GM08714 (cell line): ENCODE measurements around the gene ELMOD3.
A peak's percentile ranks its signal among the peaks of the same experiment; 100 is the strongest.

Experiments
- H3K4me3 ChIP-seq: fragments of 200-500 bp; sonication (Bioruptor generic); 2 replicates; pipeline ENCODE4 v1.5.1; 2014; ENCODE audit warnings: mild to moderate bottlenecking, low read length, inconsistent platforms
- ZNF274 ChIP-seq: IDR thresholded peaks from 2 replicates; pipeline ENCODE4 v1.6.1; 2012; ENCODE audit warnings: mild to moderate bottlenecking, low read depth, low read length

The ELMOD3 gene

DNA sequence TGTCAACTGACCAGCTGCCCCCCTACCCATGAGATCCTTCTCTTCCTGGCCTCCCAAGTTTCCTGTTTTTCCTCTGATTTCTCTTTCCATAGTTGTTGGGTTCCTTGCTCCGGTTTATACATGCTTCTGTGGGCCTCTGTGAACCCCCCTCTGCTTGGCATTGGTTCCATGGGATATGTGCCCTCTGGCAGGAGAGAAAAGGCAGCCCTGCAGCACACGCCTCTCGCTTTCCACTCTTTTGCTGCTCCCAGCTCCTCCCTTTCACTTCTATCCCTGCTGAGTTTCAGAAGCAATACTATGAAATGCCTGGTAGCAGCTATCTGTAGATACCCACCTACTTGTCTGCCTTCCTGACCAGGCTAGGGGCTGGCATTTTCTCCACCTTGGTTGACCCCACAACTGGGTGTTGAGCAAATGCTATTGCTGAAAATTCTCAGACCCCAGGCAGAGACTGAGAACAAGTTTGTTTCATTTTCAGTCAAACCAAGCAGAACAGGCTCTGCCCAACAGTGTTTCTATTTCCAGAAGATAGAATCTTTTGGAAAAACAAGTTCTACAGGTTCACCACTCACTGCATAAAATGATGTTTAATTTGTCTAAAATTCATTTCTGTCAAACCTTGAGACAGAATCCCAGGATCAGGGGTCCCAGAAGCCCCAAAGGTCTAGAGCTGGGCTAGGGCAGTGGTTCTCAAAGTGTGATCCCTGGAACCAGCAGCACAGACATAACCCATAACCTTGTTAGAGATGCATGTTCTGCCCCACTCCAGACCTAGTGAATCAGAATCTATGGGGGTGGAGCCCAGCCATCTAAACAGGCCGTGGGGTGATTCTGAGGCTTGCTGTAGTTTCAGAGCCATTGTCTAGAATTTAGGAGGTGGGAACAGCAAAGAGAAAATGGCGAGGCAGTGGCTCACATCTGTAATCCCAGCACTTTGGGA lies 42.2 kb downstream of the ELMOD3 start:
- H3K4me3 ChIP-seq: no peak overlapping the region
- no peak for TF ChIP-seq ZNF274

DNA sequence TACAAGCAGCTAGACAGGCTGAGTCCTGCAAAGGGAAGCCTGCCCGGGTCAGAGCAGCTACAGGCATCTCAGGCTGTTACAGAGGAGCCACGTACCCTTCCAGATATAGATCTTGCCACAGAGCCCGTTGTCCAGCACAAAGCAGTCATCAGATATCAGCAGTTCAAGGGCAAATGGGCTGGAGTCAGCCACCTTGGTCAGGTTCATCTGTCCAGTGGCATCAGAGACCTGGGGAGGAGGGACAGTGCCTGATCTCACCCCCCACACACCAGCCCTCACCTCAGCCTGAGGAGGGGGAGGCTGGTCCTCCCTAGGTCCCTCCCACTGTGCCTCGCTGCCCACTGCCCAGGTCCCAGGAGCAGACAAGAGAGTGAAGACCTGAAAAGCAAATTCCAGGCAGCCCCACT lies 43.4 kb downstream of the ELMOD3 start:
- no peak overlapping the region for H3K4me3 ChIP-seq
- TF ChIP-seq ZNF274: no peak

DNA sequence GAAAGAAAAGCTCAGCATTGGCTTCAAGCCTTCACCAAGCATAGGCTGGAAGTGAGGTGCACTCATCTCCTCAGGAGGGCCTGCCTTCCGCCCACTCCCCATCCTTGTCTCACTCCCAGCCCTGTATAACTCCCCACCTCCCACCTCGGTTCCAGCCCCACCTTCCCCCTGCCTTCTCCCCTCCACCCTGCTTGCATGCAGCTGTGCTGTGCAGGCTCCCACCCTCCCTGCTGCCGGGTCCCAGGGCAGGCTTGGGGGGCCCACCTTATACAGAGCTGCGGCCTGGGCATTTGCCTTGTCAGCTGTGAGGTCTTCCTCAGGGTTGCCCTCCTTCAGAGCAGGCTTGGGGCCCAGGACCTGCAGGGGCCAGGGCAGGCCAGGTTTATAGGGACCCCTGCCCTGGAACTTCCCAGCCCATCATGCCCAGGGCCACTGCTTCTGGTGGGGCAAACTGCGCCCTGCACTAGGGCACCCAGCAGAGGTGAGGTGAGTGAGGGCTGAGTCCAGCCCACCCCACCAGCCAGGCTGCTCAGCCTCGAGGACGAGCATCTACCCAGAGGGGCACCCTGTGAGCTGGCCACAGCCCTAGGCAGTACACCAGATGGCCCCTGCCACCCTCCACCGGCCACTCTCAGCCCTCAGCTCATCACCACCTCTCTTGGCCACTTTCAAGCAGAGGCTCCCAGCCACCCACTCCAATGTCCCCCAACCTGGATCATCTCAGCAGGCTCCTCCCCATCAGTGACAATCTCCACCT lies 44.0 kb downstream of the ELMOD3 start:
- no peak for TF ChIP-seq ZNF274
- no peak overlapping the region for H3K4me3 ChIP-seq

DNA sequence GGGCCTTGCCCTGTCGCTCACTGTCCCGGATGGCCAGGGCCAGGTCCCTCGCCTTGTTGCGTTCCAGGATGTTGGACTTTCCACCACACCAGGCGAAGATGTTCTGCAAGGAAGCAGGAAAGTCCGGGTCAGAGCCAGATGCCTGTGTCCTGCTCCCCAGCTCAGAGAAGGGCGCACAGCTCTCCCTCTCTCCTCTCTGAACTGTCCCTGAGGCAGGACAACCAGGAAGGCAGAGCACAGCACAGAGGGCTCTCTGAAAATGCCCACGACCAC lies 44.5 kb downstream of the ELMOD3 start:
- no peak for TF ChIP-seq ZNF274
- no peak overlapping the region for H3K4me3 ChIP-seq

DNA sequence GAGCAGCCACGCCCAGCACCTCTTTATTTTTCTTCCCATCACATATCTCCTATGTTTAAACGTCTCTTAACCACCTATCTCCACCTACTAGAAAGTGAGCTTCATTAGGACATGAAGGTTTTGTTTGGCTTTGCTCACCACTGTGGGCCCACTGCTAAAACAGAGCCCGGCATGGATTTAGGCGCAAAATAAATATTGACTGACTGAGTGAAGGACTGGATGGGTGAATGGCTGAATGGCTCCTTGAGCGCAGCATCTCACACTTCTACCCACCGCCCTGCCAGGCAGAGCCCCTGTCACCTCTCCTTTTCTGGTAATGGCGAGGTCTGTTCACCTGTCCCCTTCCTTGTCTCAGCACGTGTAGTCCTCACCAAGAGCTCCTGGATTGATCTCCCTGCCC lies 45.5 kb downstream of the ELMOD3 start:
- TF ChIP-seq ZNF274: no peak
- no peak overlapping the region for H3K4me3 ChIP-seq

DNA sequence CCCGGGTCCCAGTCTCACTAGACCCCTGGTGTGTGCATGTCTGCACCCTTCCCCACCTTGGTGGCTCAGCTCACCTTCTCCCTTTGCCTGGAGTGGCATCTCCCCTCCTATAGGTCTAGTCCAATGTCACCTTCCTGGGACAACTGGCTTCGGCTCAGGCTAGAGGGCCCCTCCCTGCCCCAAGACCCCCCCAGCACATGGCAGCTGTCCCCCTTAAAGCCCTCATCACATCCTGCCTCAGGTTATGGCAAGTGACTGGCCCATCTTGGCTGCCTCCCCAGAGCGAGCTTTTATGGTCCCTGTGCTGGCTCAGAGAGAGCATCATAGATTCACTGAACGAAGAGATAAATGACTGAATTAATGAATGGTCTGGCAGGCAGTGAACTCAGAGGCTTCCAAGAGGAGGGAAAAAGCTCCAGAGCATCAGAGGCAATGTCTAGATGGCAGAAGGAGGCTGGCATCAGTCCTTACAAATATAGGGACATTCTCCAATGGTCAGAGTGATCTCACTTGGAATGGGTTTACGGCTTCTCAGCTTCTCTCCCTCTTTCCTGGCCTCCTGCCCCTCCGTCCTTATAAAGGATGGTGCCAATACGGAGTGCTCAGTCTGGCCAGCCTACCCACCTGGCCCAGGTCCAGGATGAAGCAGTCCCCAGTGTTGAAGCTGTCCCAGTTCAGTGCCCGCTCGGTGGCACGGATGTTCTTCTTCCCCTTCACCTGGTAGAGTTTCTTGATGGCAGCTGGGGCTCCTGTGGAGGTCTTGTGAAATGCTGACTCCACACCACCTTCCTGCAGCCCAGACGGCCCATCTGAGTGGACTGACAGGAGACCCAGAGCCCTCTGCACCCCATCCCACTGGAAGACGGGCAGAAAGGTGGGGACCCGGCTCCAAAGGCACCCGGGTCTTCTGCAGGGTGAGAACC lies 46.2 kb downstream of the ELMOD3 start:
- no peak overlapping the region for H3K4me3 ChIP-seq
- no peak for TF ChIP-seq ZNF274

DNA sequence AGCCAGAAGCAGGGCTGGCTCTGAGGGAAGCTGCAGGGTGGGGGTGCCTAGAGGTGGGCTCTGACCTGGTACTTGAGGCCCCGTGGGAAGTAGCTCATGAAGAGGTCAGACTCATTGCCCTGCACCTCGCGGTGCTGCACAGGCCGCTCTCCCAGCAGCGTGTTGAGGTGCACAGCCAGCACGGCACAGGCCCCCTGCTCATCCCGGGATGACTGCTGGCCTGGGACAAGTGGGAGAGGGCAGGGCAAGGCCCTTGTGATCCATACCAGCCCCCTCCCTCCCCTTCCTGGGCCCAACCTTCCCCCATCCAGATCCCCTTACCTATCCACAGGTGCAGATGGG lies 46.9 kb downstream of the ELMOD3 start:
- no peak overlapping the region for H3K4me3 ChIP-seq
- no peak for TF ChIP-seq ZNF274

DNA sequence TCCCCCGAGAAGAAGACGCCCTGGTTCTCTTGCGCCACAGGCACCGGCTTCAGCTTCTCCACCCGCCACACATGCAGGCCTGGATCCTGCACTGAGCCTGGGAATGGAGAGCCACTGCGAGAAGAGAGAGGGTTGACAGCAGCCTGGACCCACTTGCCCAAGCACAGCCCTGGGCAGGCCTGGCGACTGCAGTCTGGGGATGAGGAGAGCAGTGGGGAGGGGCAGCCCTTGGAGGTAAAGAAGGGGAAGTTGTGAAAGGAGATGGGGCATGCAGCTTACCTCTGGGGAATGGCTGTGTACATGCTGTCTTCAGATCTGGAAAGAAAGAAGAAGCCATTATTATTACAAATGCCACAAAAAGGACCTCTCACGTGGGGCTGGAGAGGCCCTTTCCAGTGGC lies 47.3 kb downstream of the ELMOD3 start:
- no peak for TF ChIP-seq ZNF274
- H3K4me3 ChIP-seq: no peak overlapping the region

DNA sequence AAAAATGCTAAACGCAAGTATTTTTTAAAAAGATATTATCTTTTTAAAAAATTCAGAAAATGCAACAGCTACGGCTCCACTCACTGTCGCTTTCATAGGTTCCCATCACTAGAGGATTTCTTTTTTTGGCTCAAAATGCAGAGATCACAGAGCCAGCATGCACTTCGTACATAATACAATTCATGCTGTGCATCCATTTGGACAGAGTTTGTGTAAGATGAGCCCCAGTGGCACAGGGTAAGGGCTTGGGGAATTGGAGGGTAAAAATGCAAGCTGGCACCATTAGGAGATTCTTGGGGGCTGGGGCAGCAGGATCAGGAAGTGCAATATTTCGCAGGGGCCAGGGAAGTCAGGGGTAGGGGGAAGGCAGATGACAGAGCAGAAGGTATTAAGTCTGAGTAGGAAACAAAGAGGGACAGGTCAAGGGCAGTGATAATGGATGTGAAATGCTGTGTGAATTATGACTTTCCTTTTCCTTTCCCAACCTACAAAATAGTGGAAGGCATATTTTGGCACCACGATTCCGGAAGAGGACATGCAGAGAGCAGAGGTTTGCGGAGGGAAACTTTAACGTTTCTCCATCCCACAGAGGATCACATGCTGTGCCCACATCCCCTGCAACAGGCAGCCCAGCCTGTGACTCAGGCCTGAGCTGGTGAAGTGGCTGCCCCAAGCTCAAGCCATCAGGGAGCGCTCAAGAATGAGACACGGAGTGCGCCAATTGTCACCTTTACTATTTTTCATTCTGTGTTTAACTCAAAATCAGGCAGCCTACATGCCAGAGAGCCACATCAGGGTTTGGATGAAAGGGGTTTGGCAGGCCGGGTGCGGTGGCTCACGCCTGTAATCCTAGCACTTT lies 50.9 kb downstream of the ELMOD3 start:
- no peak for TF ChIP-seq ZNF274
- H3K4me3 ChIP-seq: no peak overlapping the region; the same call in 1 of the 2 replicates

DNA sequence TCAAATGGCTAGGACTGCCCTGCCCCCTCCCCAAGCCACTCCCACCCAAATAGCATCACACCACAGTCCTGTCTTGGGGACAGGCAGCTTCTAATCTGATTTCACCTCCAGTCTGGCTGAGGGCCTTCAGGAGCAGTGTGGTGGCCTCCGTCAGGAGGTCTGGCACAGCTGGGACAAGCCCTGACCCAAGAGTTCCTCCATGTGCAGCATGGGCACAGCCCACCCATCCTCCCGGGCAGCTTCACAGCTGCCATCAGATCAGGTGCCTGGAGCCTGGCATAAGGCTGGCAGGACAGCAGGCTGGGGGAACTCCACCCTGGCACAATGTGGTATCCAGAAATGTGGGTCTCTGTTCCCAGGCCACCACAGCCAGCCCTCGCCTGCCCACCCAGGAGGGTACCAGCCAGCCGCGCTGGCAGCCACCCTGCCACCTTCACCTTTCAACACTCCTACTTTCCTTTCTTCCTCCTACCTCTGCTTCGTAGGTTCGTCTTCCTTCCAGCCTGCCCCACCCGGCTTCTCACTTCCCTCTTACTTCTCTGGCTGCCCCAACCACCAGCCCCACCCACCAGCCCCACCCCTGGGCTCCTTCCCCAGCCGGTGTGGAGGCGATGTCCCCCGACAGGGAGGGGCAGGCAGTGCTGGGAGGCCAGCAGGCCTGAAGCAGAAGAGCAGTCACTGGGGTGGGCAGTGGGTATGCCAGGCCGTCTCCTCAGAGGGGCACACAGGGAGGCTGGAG lies 55.4 kb downstream of the ELMOD3 start, which contains the start of gene CAPG:
Gene CAPG, minus strand, starts transcription at position 522 of the 739 bp plus-strand sequence. CDS start 8,221 bp downstream, outside the sequence.
- H3K4me3 ChIP-seq: peak within 1 kb of the TSS; percentile 19; the same call in 1 of the 2 replicates
- no peak for TF ChIP-seq ZNF274

DNA sequence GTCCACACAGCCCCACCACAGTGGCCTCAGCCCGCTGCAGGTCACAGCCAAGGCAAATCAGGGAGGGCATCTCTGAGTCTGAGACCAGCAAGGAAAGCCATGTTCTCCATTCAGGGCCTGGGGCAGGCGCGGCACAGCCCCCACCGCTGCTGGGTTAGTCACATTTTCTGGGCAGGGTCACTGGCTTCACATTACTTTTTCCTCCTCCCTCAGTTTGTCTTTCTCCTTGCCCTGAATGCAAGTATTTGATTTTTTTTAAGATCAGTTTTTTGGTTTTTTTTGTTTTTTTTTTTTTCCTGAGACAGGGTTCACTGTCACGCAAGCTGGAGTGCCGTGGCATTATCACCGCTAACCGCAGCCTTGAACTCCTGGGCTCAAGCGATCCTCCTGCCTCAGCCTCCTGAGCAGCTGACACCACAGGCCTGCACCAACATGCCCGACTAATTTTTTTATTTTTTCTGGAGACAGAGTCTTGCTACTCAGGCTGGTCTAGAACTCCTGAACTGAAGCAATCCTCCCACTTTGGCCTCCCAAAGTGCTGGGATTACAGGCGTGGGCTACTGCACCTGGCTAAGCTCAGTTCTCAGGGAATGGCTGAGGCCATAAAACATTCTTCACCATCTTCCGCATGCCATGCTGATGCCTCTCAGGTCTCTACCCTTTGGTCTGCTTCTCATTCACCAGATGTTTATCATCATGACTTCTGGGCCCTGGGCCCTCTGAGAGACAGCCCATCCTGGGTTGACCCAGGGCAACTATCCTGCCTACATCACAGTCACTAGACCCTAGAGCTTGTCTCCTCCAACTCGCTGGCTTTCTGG lies 56.2 kb downstream of the ELMOD3 start:
- TF ChIP-seq ZNF274: no peak
- H3K4me3 ChIP-seq: no peak overlapping the region

DNA sequence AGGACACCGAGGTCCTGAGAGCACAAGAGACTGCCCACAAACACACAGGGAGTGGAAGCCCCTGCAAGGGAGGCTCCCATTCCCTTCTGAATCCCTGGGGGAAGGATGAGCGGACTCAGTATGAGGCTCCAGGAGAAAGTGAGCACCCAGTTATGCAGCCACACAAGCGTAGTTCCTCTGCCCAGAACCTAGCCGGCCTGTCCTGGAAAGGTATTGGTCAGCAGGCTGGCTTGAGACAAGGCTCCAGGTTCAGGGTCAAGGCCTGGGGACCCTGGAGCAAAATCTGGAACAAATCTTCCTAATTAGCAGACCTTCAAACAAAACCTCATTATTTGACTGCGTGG lies 56.8 kb downstream of the ELMOD3 start:
- TF ChIP-seq ZNF274: no peak
- no peak overlapping the region for H3K4me3 ChIP-seq
